HG03039 (cell line): Measurements from ENCODE around the gene OR7E24.
"Not testable (repeated sequence)": the region's sequence is repeated elsewhere in the genome, so short reads cannot be mapped to it uniquely, and the experiment has no call there.

ENCODE experiments used
- ATAC-seq: cut with Tn5 transposase; IDR thresholded peaks from one replicate; pipeline ENCODE4 v1.9.1; 2021; ENCODE audit warnings: mild to moderate bottlenecking, moderate library complexity; ENCODE audit not compliant: unreplicated experiment

The OR7E24 gene

DNA sequence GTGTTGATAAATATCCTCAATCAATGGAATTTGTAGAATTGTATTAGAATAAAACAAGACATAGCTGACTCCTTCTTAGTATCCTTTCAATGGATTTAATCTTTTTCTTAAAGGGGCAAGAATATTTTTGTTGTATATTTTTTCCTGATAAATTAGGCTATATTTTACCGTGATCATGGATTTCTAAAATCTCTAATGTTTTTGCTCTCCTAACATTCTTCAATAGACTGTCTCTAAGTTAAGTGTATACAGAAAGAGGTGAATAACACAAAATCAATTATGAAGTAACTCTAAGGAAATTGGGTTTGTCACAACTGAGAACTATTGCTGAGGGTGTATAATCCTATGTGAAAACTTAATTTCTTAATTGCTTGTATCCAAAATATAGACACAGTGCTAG is at the start of gene OR7E24:
OR7E24 (plus strand) TSS at position 301 of the 400 bp plus-strand sequence. CDS start 114 bp downstream, outside the sequence.
- no peak for ATAC-seq

DNA sequence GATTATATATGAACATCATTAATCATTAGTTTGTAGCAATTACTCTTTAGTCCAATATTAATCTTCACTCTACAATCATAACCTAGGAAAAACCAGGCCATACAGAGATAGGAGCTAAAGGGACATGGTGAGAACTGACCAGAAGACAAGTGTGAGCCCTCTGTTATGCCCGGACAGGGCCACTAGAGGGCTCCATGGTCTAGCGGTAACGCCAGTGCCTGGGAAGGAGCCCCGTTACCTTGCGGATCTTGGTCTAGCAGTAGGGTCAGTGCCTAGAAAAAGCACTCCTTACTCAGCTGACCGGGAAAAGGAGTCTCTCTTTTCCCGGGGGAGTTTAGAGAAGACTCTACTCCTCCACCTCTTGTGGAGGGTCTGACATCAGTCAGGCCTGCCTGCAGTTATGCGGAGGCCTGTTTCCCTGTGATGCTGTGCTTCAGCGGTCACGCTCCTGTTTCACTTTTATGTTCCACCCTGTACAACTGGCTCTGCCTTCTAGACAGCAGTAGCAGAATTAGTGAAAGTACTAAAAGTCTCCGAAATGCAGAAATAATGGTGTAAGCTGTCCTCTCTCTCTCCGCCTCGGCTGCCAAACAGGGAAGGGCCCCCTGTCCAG is 45.1 kb upstream of the OR7E24 start:
- ATAC-seq = no peak

DNA sequence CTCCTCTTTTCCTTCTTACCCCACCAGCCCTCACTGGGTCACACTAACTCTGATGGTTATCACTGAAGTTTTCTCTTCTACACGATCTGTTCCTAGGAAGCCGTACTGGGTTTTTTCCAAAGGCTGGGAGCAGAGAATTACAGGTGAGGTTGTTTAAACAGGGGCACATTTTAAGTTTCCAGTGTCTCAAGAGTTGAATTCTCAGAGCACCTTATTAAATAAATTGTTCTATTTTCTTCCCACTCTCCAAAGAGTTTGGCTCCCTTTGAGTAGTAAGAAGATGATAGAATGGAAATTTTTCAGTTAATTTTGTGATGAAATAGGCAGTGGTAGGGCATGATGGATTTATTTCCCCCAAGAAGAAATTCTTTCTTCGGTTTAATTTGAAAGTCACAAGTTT is 31.2 kb upstream of the OR7E24 start, which contains the start of gene OR7D4:
OR7D4 (minus strand) TSS at position 101 of the 400 bp plus-strand sequence. CDS start 4,752 bp downstream, outside the sequence.
- no peak for ATAC-seq

DNA sequence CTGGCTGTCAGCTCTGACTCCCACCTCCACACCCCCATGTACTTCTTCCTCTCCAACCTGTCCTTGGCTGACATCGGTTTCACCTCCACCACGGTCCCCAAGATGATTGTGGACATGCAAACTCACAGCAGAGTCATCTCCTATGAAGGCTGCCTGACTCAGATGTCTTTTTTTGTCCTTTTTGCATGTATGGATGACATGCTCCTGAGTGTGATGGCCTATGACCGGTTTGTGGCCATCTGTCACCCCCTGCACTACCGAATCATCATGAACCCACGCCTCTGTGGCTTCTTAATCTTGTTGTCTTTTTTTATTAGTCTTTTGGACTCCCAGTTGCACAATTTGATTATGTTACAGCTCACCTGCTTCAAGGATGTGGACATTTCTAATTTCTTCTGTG is 506 bp downstream of the OR7E24 start:
- ATAC-seq = no peak

DNA sequence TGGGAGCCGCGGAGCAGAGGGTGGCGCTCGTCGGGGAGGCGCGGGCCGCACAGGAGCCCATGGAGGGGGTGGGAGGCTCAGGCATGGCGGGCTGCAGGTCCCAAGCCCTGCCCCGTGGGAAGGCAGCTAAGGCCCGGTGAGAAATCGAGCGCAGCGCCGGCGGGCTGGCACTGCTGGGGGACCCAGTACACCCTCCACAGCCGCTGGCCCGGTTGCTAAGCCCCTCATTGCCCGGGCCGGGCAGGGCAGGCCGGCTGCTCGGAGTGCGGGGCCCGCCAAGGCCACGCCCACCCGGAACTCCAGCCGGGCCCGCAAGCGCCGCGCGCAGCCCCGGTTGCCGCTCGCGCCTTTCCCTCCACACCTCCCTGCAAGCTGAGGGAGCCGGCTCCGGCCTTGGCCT is 32.8 kb downstream of the OR7E24 start:
- ATAC-seq = not testable (repeated sequence)

DNA sequence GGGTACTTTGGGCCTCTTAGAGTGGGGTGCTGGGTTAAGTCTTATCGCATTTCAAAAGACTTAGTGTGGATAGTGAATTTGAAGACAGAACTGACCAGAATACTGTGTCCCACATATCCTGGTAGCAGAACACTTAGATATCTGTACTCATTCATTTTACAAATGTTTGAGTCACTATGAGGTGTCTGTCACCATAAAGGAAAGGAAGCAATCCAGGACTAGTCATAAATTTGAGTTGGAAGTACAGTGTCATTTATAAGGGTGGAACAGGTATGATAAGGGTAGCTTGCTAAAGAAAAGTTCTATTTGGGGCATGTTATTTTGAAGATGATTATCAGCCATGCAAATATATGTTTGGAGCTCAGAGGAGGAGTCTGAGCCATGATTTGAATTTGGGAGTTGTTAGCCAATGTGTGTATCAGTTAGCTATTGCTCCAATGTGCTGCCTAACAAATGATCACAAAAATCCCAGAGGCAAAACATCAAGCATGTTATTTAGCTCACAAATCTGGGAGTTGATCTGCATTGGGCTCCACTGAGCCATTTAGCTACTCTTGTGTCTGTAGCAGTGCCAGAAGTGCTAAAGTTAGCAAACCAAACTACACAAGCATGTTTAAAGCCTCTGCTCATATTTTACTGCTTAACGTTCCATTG is 38.6 kb downstream of the OR7E24 start:
- no peak for ATAC-seq

DNA sequence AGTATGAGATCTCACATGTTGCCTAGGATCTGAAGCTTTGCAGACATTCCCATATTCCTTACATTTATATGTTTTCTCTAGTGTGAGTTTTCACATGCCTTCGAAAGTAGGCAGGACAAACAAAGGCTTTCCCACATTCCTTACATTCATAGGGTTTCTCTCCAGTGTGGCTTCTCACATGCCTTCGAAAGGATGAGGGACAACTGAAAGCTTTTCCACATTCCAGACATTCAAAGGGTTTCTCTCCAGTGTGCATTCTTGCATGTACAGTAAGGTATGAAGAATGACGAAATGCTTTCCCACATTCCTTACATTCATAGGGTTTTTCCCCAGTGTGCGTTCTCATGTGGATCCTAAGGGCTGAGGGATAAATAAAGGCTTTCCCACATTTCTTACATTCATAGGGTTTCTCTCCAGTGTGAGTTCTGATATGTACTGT is 44.7 kb downstream of the OR7E24 start:
- ATAC-seq = no peak

DNA sequence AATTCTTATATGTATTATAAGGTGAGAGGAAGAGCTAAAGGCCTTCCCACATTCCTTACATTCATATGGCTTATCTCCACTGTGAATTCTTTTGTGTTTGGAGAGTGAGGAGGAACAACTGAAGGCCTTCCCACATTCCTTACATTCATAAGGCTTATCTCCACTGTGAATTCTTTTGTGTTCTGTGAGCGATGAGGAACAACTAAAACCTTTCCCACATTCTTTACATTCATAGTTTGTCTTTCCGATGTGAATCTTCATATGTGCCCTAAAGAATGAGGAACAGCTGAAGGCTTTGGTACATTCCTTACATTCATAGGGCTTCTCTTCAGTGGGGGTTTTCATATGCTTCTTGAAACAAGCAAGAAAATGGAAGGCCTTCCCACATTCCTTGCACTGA is 45.6 kb downstream of the OR7E24 start:
- ATAC-seq = no peak
